Suprapubic skin (tissue), 4 donors: ENCODE measurements around the gene GIMAP8. TPM values are rescaled to one million over a fixed set of nuclear protein-coding genes. Genes with fewer than 3 reads are reported as not detected.

ENCODE experiments used
- DNase-seq, 2 donors: peaks; one replicate each; pipeline ENCODE4 v3.0.0-alpha.2; 2019; ENCODE audit warnings: low spot score in 2 of 2
- H3K27ac ChIP-seq: fragments of 200-600 bp; sonication (generic); one replicate; pipeline ENCODE4 v1.5.1; 2019
- H3K27me3 ChIP-seq: fragments of 200-600 bp; sonication (generic); one replicate; pipeline ENCODE4 v1.5.1; 2019
- H3K36me3 ChIP-seq: fragments of 200-600 bp; sonication (generic); one replicate; pipeline ENCODE4 v1.5.1; 2019
- H3K4me1 ChIP-seq: fragments of 200-600 bp; sonication (generic); one replicate; pipeline ENCODE4 v1.5.1; 2019
- H3K4me3 ChIP-seq: fragments of 200-600 bp; sonication (generic); one replicate; pipeline ENCODE4 v1.5.1; 2019; ENCODE audit warnings: mild to moderate bottlenecking
- H3K9me3 ChIP-seq: fragments of 200-600 bp; sonication (generic); one replicate; pipeline ENCODE4 v1.5.1; 2019
- CTCF ChIP-seq, 2 donors: fragments of 200-600 bp in 1 of 2; fragments of 450-650 bp in 1 of 2; sonication (generic) in 1 of 2; IDR thresholded peaks; one replicate each; pipeline ENCODE4 v1.5.1; 2016 to 2019; ENCODE audit warnings: antibody characterized with exemption in 2 of 2, mild to moderate bottlenecking in 1 of 2, moderate library complexity in 1 of 2
- EP300 ChIP-seq: sonication (generic); formaldehyde crosslinking; IDR thresholded peaks from one replicate; pipeline ENCODE4 v1.6.1; 2017; ENCODE audit warnings: antibody characterized with exemption
- POLR2A ChIP-seq, 2 donors: fragments of 450-650 bp; IDR thresholded peaks; one replicate each; pipeline ENCODE4 v1.6.1; 2017; ENCODE audit warnings: antibody characterized with exemption in 2 of 2, mild to moderate bottlenecking in 2 of 2, moderate library complexity in 2 of 2
- POLR2AphosphoS5 ChIP-seq, 3 donors: sonication (generic); formaldehyde crosslinking; IDR thresholded peaks; one replicate each; pipeline ENCODE4 v1.6.1; 2017; ENCODE audit warnings: antibody characterized with exemption in 3 of 3
- WGBS: methylation state at CpG from one replicate; pipeline ENCODE4 v1.1.5; 2018; 5-methylcytosine and 5-hydroxymethylcytosine counted together
- total RNA-seq, 4 donors: library from RNA; depleted of rRNA; stranded (reverse); fragments of >200 nt; gene quantifications; one replicate each; pipeline ENCODE4 v1.1.0, GENCODE V29; 2016

Gene GIMAP8
- total RNA-seq, 4 donors from 2014 or later: 1.5 to 5.6 (median 3.2) TPM

GRCh38 chr7:150503155-150503554, 52.7 kb downstream of the GIMAP8 start:
- no peak overlapping the region for H3K4me3 ChIP-seq
- H3K36me3 ChIP-seq: no peaks in the 10 kb centered on the region
- no peaks in the 10 kb centered on the region for H3K9me3 ChIP-seq
- no peaks in the 10 kb centered on the region for H3K27me3 ChIP-seq
- 92% methylated on average over 4 of the region's 4 CpGs for WGBS
- H3K27ac ChIP-seq: no peak overlapping the region
- no peak for DNase-seq
- TF ChIP-seq POLR2AphosphoS5 (IDR thresholded peaks at IDR 0.05) (no peak), POLR2A (IDR thresholded peaks at IDR 0.05) (no peak), EP300 (no peak), CTCF (IDR thresholded peaks at IDR 0.05) (no peak)
- H3K4me1 ChIP-seq: no peaks in the 10 kb centered on the region

- H3K27ac ChIP-seq: no peak overlapping the region
- WGBS: 84% methylated on average over 3 of the region's 3 CpGs
- H3K4me3 ChIP-seq: no peak overlapping the region
- no peaks in the 10 kb centered on the region for H3K9me3 ChIP-seq
- TF ChIP-seq EP300 (no peak), POLR2AphosphoS5 (IDR thresholded peaks at IDR 0.05) (no peak), POLR2A (IDR thresholded peaks at IDR 0.05) (no peak), CTCF (IDR thresholded peaks at IDR 0.05) (no peak)
- no peaks in the 10 kb centered on the region for H3K27me3 ChIP-seq
- no peaks in the 10 kb centered on the region for H3K36me3 ChIP-seq
- no peak for DNase-seq
- no peaks in the 10 kb centered on the region for H3K4me1 ChIP-seq
Measured at GRCh38 chr7:150503581-150503980, 53.2 kb downstream of the GIMAP8 start.

GRCh38 chr7:150507947-150508602, 57.6 kb downstream of the GIMAP8 start:
- DNase-seq: no peak
- TF ChIP-seq POLR2AphosphoS5 (IDR thresholded peaks at IDR 0.05): no peak
- TF ChIP-seq EP300: no peak
- no peak for TF ChIP-seq CTCF (IDR thresholded peaks at IDR 0.05)
- TF ChIP-seq POLR2A (IDR thresholded peaks at IDR 0.05): no peak
- Histone ChIP-seq H3K9me3 (no peaks in the 10 kb centered on the region), H3K27ac (no peak overlapping the region), H3K27me3 (no peaks in the 10 kb centered on the region), H3K36me3 (no peaks in the 10 kb centered on the region), H3K4me3 (no peak overlapping the region), H3K4me1 (no peaks in the 10 kb centered on the region)
- WGBS: 87% methylated on average over 4 of the region's 4 CpGs

GRCh38 chr7:150511048-150511447, 60.6 kb downstream of the GIMAP8 start:
- Histone ChIP-seq H3K27ac (no peak overlapping the region), H3K4me1 (no peaks in the 10 kb centered on the region), H3K36me3 (no peaks in the 10 kb centered on the region), H3K27me3 (no peaks in the 10 kb centered on the region), H3K9me3 (no peaks in the 10 kb centered on the region), H3K4me3 (no peak overlapping the region)
- 78% methylated on average over 2 of the region's 2 CpGs for WGBS
- TF ChIP-seq CTCF (IDR thresholded peaks at IDR 0.05): no peak
- TF ChIP-seq EP300: no peak
- TF ChIP-seq POLR2AphosphoS5 (IDR thresholded peaks at IDR 0.05): no peak
- no peak for TF ChIP-seq POLR2A (IDR thresholded peaks at IDR 0.05)
- no peak for DNase-seq

GRCh38 chr7:150513758-150514157, 63.3 kb downstream of the GIMAP8 start:
- no peak overlapping the region for H3K4me3 ChIP-seq
- TF ChIP-seq POLR2A (IDR thresholded peaks at IDR 0.05) (no peak), CTCF (IDR thresholded peaks at IDR 0.05) (no peak), EP300 (no peak)
- no peak overlapping the region for H3K27ac ChIP-seq
- H3K9me3 ChIP-seq: no peaks in the 10 kb centered on the region
- no peaks in the 10 kb centered on the region for H3K4me1 ChIP-seq
- H3K36me3 ChIP-seq: no peaks in the 10 kb centered on the region
- no peaks in the 10 kb centered on the region for H3K27me3 ChIP-seq
- no peak for DNase-seq
- 96% methylated on average over 17 of the region's 17 CpGs for WGBS
